ELF-1 (cell line): Measurements from ENCODE around the gene PIK3CB.

Source experiments
- DNase-seq: peaks from one replicate; pipeline ENCODE4 v3.0.0-alpha.2; 2016; ENCODE audit warnings: low read depth, low spot score

The PIK3CB gene

DNA sequence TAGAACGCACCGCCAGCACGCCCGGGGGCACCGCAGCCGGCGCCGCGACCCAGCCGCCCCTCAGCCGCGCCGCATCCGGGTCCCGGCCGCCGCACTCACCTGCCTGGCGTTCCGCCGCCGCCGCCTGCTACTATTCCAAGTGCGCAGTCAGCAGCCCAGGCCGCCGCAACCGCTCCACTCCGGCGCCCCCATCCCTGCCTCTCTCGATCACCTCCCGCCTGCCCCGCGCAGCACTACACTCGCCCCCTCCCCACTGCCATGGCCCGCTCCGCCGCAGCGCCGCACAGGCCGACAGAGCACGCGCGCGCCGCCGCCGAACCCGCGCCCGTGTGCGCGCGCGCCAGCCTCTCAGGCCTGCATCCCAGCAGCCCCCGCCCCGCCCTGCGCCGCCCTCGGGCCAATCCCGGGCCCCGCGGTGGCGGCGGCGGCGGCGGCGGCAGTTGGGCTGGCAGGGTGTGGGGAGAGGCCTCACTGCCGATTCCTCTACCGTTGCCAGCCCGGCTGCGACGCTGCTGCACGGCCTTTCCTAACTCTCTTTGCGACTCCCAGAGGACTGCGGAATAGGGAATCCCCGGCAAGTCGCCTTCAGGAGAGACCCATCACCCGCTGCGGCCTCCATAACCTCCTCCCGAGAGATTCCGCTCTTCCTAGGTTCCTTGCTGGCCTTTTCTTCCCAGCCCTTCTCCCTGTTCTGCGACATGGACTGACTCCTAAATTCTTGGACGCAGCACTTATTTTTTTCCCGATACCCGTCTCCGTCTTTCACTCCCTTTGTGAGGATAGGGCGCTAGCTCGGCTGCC is at the start of gene PIK3CB:
Gene PIK3CB (minus strand): TSS at position 333 of the 801 bp plus-strand sequence. CDS start 75,585 bp downstream, outside the sequence.
- peak; percentile 95 for DNase-seq

DNA sequence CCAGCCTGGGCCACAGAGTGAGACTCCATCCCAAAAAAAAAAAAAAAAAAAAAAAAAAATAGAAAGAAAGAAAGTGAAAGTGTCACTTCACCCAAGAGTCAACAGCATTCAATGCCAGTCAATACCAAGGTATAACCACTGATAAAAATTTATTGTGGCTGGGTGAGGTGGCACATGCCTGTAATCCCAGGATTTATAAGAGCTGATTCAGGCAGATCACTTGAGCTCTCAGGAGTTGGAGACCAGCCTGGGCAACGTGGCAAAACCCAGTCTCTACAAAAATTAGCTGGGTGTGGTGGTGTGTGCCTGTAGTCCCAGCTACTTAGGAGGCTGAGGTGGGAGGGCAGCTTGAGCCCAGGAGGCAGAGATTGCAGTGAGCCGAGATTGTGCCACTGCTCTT is 46.5 kb upstream of the PIK3CB start:
- no peak for DNase-seq

DNA sequence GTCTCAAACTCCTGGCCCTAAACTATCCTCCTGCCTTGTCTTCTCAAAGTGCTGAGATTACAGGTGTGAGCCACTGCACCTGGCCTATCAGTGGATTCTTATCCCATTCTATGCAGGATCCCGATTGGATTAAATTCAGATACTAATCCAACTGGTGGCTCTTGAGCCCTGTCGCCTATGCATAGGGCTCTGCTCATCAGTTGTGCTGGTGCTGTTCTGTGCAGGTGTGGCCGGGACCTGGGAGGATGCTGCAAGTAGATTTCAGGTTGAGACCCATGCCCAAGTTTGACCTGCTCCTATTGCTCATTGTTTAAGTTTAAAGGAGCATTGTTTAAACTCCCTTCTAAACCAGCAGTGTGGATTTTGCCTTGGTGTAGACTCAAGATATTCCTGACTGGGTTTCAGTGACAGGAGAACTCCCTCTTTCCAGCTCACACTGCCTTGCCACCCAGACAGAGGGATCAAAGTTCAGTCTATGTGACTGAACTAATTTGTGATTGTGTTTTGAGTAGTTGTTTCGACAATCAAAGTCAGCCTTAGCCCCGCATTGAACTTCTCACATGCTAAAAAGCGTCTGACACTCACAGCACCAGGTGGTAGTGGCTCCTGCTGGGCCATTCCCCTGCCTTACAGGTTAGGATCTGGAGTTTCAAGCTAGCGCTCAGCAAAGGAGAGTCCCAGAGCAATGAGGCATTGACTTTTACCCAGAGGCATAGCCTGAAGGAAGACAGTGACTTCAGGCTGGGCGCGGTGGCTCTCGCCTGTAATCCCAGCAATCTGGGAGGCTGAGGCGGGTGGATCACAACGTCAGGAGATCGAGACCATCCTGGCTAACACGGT is 45.0 kb upstream of the PIK3CB start:
- peak; percentile 89 for DNase-seq

DNA sequence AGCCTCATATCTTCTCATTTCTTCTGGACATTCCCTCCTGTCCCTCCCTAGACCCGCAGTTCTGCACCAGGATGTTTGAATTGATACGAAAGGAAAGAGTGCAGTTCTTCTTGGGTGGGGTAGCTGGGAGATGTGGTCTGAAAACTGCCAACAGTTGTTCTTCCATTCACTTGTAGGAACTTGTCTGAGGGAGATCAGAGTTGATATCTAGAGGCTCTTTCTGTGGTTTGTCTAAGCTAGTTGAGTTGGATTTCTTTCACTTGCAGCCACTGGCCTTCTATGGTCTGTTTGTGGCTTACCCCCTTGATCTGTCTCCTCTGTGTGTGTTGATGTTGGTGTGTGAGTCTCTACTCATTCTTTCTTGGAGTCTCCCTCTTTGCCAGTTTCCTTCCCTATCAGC is 42.5 kb upstream of the PIK3CB start:
- no peak for DNase-seq

DNA sequence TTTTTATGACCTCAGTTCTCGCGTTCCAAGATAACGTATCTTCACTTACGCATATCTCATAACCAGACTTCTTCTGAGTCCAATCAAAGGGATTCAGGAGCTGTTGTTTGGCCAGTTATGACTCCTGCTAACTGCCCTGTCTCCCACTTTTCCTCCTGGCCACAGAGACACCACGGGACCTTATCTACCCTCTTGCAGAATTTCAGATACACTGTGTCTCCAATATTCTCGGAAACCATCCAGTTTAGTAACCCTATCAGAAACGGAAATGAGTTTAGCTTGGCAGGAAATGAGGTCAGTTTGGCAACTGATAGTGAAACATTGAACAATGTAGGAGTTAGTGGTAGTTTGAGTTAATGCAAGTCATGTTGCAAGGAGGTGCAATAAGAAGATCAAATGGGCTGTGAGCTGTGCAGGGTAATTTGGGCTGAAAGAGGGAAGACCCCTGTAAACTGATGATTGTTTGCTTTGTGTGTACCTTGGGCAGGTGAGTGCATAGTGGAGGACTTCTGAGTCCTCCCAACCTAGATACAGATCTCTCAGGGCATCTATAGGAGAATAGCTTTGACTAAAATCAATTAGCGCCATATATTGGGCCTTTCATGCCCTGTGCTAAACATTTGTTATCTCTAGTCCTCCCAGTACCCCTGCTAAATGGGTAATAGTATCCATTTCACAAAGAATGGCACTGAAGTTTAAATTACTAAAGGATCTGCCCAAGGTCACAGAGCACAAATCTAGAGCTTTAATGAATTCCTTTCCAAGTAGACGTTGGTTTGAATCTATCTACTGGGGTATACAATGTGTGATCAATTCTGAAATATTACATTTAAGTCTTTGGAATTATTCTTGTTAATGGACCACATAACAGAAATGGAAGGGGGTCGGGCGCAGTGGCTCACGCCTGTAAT is 41.3 kb upstream of the PIK3CB start:
- DNase-seq, result no peak

DNA sequence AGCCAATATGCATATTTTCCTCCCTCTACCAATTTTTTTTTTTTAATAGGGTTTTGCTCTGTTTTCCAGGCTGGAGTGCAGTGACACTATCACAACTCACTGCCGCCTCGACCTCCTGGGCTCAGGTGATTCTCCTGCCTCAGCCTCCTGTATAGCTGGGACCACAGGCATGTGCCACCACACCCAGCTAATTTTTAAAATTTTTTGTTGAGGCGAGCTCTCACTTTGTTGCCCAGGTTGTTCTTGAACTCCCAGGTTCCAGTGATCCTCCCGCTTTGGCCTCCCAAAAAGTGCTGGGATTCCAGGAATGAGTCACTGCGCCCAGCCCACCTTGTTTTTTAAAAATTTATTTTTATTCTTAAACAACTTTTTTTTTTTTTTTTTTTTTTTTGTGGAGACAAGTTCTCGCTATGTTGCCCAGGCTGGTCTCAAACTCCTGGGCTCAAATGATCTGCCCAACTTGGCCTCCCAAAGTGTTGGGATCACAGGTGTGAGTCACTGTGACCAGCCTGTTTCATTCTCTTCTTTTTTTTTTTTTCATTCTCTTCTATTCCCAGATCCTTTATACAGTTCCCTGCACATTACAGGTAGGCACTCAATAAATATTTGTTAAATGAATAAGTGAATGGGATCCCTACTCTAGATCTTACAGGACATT is 40.5 kb upstream of the PIK3CB start:
- no peak for DNase-seq

DNA sequence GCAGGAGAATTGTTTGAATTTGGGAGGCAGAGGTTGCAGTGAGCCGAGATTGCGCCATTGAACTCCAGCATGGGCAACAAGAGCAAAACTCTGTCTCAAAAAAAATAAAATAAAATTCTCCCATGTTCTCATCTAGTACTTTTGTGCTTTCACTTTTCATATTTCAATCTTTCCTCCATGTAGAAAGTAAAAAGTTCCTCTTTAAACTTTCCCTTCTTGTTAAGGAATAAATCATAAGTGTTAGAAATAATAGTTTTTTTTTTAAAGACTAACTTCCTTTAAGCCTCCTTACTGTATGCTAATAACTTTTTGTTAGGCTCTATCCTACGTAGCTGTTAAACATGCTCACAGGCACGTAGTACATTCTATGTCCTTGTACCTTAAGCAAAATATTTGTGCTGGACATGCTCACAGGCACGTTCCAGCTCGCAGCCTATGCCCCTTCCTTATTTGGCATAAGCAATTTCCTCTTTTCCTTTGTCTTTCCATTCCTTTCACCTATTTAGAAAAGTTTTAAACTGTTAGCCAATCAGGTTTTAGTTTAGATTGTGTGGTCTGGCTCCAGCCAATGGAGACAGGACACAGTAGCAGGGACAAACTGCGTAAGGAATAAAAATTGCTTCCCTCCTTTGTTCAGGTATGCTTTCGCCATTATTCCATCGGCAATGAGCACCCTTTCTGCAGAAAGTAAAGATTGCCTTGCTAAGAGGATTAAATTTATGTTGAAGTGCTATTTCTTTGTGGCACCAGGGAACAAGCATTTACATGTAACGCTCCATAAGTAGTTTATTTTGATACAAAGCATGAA is 38.9 kb upstream of the PIK3CB start:
- no peak for DNase-seq

DNA sequence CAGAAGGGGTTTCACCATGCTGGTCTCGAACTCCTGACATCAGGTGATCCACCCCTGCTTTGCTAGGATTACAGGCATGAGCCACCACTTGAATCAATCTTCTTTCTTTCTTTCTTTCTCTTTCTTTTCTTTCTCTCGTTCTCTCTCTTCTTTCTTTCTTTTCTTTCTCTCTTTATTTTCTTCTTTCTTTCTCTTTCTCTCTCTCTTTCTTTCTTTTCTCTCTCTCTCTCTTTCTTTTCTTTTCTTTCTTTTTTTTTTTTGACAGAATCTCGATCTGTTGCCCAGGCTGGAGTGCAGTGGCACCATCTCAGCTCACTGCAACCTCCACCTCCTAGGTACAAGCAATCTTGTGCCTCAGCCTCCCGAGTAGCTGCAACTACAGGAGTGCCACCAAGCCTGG is 37.9 kb upstream of the PIK3CB start:
- DNase-seq, result no peak

DNA sequence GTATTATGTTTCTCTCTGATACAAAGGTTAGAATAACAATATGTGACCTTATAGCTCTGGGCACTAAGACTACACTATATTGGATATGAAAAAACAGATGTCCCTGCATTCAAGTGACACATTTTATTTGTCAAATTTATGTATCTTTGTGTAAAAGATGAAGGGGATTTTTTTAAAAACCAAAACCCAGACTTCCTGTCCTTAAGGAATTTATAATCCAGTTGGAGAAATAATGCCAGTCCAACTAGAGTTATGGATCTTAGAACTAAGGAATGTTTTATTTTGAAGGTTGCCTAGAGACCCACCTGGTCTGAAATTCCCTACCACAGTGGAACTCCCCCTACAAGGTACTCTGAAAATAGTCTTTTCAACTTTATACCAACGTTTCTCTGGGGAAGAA is 33.3 kb upstream of the PIK3CB start:
- DNase-seq, result no peak

DNA sequence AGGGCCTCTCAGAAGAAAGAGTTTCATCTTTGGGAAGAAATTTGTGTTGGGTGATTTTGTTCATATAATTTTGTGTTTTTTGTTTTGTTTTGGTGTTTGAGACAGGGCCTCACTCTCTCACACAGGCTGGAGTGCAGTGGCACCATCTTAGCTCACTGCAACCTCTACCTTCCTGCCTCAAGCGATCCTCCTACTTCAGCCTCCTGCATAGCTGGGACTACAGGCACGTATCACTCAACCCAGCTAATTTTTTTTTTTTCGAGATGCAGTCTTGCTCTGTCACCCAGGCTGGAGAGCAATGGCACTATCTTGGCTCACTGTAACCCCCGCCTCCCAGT is 29.0 kb upstream of the PIK3CB start:
- no peak for DNase-seq

DNA sequence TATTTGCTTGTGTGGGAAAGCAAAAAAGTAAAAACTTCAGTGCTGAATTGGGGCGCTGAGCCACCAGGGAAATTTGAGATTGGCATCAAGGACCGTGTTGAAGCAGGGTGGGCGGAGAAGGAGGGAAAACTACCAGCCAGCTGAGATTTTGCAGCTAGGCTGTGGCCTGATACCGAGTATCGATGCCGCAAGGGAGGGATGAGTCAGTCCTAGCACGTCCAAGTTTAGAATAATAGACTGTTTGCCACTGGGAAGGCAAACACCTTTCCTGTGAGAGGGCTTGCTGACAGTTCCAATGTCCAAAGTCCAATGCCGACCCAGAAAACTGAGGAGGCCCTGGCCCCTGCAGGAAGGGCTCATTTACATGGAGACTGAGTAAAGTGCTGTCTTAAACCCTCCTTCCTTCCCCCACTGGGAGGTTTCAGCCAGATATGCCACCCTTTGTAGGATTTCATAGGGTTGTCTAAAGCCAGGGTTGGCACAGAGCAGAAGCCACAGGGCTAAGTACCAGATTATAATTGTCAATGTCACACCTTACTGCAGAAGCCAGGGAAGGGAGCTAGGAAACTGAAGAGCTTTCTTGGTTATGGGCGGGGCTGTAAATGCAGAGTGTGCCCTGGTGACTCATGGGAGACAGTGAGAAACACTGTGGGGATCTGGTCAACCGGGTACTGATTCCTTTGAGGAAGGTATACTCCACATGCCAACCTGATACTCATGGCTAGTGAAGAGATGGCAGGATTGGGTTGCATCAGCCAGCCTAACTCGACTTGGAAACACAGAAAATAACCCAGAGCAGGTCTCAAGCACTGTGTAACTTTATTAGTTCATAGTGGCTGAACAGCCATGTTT is 28.4 kb upstream of the PIK3CB start:
- peak; percentile 68 for DNase-seq

DNA sequence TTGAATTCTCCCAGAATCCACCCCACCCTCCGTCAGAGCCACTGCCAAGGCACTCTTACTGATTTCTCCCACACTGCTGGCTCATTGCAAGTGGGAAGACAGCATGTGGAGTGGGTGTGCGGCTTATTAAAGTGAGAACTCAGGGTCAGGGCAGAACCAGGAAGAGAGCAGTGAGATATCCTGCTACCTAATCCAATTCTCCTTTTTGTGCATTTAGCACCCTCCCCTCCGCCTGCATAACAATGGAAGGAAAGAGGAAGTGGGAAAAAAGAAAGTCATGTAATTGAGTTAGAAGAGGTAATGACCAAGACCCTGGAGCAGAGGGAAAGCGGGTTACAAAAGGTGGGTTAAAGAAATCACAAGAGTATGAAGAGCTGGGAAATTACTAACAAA is 27.8 kb upstream of the PIK3CB start:
- DNase-seq, result peak; percentile 62

DNA sequence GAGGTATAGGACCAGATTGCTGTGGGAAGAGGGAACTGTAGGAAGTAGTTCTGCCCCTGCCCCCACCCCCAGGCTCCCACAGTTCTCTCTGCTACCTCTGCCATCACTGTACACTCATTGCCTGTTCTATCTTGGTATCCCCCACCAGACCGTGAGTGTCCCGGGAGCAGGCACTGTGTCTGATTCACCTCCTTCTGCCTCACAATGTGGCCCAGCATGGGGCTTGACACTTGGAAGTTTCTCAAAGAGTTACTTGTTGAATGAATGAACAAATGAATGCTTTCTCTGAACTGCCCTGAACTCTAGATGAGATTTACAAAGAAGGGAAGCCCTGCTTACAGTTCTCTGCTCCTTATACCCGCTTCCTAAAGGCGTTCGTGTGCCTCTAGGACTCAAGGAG is 27.1 kb upstream of the PIK3CB start:
- peak; percentile 61 for DNase-seq

DNA sequence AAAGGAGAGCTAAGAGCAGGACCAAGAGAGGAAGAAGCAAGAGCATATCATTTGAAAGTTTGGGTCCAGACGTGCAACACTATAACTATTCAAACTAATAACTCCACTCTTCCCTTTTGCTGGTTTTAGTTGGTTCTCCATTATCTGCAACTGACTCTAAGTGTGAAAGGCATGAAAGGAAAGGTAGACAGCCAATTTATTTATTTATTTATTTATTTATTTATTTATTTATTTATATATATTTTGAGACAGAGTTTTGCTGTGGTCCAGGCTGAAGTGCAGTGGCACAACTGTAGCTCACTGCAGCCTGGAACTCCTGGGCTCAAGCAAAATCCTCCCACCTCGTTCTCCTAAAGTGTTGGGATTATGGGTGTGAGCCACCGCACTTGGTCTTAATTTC is 22.1 kb upstream of the PIK3CB start:
- no peak for DNase-seq

DNA sequence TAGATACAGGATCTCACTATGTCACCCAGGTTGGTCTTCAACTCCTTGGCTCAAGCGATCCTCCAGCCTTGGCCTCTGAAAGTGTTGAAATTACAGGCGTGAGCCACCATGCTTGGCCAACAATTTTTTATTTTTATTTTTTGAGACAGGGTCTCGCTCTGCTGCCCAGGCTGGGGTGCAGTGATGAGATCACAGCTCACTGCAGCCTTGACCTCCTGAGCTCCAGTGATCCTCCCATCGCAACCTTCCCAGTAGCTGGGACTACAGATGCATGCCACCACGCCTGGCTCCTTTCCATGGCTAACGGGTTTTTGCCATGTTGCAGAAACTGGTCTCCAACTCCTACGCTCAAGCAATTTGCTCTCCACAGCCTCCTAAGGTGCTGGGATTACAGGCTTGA is 20.2 kb upstream of the PIK3CB start:
- DNase-seq, result no peak

DNA sequence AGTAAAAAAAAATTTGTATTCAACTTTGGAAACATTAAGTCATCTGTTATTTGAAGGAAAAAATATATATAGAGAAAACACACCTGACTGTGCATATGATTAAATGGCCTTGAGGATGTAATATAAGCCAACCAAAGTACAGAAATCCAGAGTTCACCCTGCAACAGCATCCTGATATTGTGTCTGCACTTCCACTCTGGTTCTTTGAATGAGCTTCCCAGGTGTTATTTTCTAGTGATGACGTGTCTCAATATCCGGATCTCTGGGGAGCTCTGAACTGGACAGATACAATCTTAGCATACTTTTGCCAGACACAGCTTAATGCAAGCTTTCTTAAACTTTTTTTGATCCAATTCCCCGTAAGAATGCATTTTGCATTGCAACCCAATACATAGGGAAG is 19.5 kb upstream of the PIK3CB start:
- no peak for DNase-seq

DNA sequence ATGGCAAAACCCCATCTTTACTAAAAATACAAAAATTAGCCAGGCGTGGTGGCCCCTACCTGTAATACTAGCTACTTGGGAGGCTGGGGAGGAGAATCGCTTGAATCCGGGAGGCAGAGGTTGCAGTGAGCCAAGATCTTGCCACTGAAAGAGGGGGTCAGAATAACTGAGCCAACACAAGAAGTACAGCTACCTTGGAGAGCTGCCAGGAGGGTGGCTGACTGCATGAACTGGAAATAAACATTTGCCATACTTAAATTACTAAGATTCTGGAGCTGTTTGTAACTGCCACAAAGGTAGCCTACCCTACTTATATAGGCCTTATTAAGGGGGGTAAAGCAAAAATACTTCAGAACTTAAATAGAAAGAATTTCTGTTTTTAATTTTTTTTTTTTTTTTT is 15.4 kb upstream of the PIK3CB start:
- no peak for DNase-seq

DNA sequence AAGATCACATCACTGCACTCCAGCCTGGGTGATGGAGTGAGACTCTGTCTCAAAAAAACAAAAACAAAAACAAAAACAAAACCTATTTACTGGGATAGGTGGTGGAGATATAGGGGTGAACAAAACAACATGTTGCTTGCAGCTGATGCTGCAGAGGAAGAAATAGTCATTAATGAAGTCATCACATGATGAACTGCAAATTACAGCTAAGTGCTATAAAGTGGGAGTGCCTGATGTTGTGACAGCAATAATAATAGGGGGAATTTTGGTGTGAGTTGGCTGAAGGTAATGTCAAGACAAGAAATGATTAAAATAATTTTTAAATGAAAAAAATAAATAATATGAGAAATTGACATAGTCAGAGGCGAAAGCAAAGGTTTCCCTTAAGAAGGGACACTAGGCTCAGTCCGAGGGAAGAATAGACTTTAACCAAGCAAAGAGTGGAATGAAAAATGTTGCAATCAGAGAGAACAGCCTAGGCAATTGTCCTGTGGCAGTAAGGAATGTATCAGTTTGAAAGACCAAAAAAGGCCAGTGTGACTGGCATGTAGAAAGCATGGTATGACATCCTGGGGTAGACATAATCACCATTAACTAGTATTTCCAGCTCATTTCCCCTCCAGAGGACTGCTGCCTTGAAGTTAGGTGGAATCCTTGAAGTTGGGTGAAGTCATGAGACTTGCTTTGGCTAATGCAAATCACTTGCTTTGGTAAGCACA is 14.7 kb upstream of the PIK3CB start:
- DNase-seq, result no peak

DNA sequence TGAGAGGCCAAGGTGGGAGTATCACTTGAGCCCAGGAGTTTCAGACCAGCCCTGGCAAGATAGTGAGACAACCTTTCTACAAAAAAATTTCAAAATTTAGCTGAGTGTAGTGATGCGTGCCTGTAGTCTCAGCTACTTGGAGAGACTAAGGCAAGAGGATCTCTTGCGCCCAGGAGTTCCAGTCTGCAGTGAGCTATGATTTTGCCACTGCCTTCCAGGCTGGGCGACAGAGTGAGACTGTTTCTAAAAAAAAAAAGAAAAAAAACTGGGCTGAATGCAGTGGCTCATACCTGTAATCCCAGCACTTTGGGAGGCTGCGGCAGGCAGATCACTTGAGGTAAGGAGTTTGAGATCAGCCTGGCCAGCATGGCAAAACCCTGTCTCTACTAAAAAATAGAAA is 14.0 kb upstream of the PIK3CB start:
- no peak for DNase-seq
